Natural killer cell (primary cell): ENCODE results near the gene RERE. TPM values are rescaled to one million over a fixed set of nuclear protein-coding genes. Genes with fewer than 3 reads are reported as not detected.

ENCODE experiments used
- ATAC-seq, 3 donors: fragments of 150-1000 bp in 2 of 3; fragments of 200-7000 bp in 1 of 3; cut with Tn5 transposase; 1 replicate in 1 of 3; 2 replicates in 2 of 3; pipeline ENCODE4 v1.10.0; 2021; ENCODE audit warnings: mild to moderate bottlenecking in 2 of 3, moderate library complexity in 2 of 3
- DNase-seq, 2 donors: peaks; one replicate each; pipeline versions ENCODE4 v3.0.0 to v3.0.0-alpha.2; 2013 to 2021; ENCODE audit warnings: mixed read lengths in 1 of 2
- H3K27ac ChIP-seq: one replicate; pipeline ENCODE4 v1.5.1; 2013; ENCODE audit warnings: mild to moderate bottlenecking, low read length
- H3K27me3 ChIP-seq: one replicate; pipeline ENCODE4 v1.6.1; 2013; ENCODE audit warnings: low read length; ENCODE audit not compliant: control insufficient read depth, insufficient read depth
- H3K36me3 ChIP-seq: one replicate; pipeline ENCODE4 v1.6.1; 2013; ENCODE audit warnings: low read length; ENCODE audit not compliant: control insufficient read depth, insufficient read depth
- H3K4me1 ChIP-seq: one replicate; pipeline ENCODE4 v1.6.1; 2013; ENCODE audit warnings: low read length; ENCODE audit not compliant: control insufficient read depth, insufficient read depth
- H3K4me3 ChIP-seq: one replicate; pipeline ENCODE4 v1.5.1; 2013; ENCODE audit warnings: low read length
- H3K9me3 ChIP-seq: one replicate; pipeline ENCODE4 v1.6.1; 2013; ENCODE audit warnings: low read length; ENCODE audit not compliant: control insufficient read depth, insufficient read depth
- H3K27ac Mint-ChIP-seq, 2 donors: one replicate each; pipeline ENCODE4 v1.8.0; 2022; ENCODE audit warnings: mild to moderate bottlenecking in 2 of 2, mixed read lengths in 2 of 2, moderate library complexity in 1 of 2
- H3K27me3 Mint-ChIP-seq, 2 donors: one replicate each; pipeline ENCODE4 v1.8.0; 2022; ENCODE audit warnings: low read depth in 2 of 2, mixed read lengths in 2 of 2
- H3K36me3 Mint-ChIP-seq: one replicate; pipeline ENCODE4 v1.8.0; 2022; ENCODE audit warnings: mixed read lengths
- H3K4me1 Mint-ChIP-seq, 2 donors: one replicate each; pipeline ENCODE4 v1.8.0; 2022; ENCODE audit warnings: mixed read lengths in 2 of 2
- H3K4me3 Mint-ChIP-seq: one replicate; pipeline ENCODE4 v1.8.0; 2022; ENCODE audit warnings: mild to moderate bottlenecking, moderate library complexity, mixed read lengths
- H3K9me3 Mint-ChIP-seq, 2 donors: one replicate each; pipeline ENCODE4 v1.8.0; 2022; ENCODE audit warnings: mixed read lengths in 2 of 2
- WGBS: methylation state at CpG from one replicate; pipeline ENCODE4 v1.1.7; 2013; ENCODE audit warnings: missing lambda C conversion rate; ENCODE audit not compliant: insufficient coverage; 5-methylcytosine and 5-hydroxymethylcytosine counted together
- intact Hi-C: fragments of 100-400 bp; cut with micrococcal nuclease; formaldehyde crosslinking; loops from one replicate; pipeline ENCODE4 v1.14.2; 2022
- total RNA-seq, 4 donors: library from RNA; stranded (reverse); fragments of 120-200 nt in 1 of 4; gene quantifications; one replicate each; pipeline versions ENCODE4 v1.2.3 to v1.2.4, GENCODE V29; 2013 to 2022
- TF ChIP-seq, protein P1 (sequence below): fragments of 200-600 bp; IDR thresholded peaks from one replicate; pipeline ENCODE4 v1.8.0; 2022; ENCODE audit warnings: antibody characterized with exemption

The RERE gene
- total RNA-seq, 3 donors from 2014 or later (not counting 1 experiment from before 2014, with no cell fraction given): 67.7 to 76.0 (median 73.0) TPM

DNA sequence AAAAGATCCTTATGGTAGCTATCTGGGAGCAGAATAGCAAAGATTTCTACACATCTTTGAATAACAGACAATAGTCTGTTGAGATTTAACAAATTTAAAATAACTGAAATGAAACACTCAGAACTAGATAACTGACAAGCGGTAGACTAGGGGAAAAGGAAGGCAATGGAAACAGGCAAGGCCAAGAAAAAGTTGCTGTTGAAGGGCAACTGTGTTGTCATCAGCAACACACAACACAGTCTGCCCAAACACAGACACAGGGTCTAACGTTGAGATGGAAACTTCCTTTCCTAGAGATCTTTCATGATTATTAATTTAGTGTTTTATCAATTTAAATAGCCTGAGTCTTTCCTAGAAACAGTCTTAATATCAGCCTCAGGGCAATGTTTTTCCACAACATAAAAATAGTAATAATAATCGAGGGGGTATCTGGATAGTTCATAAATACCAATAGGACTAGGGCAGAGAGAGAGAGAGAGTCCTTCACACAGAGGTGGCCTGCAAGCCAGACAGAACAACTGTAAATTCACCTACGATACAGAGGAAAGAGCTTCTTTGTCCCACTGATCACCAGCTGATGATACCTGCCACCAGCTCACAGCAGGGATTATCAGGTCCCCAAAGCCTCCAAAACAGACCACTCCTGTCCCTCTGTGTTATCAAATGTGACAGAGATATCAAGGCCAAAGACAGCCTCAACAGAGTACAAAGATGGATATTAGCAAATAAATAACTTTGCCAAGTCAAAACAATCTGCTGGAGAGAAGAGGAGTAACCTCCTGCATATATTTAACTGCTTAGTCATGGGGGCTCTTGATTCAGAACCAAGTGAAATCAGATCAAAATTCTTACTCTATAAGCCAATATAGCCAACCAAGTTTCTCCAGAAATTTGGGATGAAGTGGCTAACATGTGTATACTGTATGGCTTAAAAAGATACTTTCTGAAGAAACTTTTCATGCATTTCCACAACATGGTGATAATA, 254.3 kb downstream of the RERE start:
- peaks cover 13 to 25% of the 10 kb centered on the region in 2 donors for H3K4me1 Mint-ChIP-seq
- no peak overlapping the region for H3K4me3 Mint-ChIP-seq
- no peak overlapping the region for H3K4me3 ChIP-seq
- no peaks in the 10 kb centered on the region for H3K27me3 Mint-ChIP-seq
- TF ChIP-seq, protein P1, sequence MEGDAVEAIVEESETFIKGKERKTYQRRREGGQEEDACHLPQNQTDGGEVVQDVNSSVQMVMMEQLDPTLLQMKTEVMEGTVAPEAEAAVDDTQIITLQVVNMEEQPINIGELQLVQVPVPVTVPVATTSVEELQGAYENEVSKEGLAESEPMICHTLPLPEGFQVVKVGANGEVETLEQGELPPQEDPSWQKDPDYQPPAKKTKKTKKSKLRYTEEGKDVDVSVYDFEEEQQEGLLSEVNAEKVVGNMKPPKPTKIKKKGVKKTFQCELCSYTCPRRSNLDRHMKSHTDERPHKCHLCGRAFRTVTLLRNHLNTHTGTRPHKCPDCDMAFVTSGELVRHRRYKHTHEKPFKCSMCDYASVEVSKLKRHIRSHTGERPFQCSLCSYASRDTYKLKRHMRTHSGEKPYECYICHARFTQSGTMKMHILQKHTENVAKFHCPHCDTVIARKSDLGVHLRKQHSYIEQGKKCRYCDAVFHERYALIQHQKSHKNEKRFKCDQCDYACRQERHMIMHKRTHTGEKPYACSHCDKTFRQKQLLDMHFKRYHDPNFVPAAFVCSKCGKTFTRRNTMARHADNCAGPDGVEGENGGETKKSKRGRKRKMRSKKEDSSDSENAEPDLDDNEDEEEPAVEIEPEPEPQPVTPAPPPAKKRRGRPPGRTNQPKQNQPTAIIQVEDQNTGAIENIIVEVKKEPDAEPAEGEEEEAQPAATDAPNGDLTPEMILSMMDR: no peak
- H3K9me3 Mint-ChIP-seq: no peaks in the 10 kb centered on the region
- DNase-seq (no peak), ATAC-seq (no peak)
- WGBS: 73% methylated on average over 3 of the region's 4 CpGs
- H3K36me3 Mint-ChIP-seq: no peaks in the 10 kb centered on the region
- H3K36me3 ChIP-seq: no peaks in the 10 kb centered on the region
- intact Hi-C loops: loop anchor here (5.0 kb wide), 1 partner anchor 39 kb away; no protein-coding TSS in a partner anchor
- H3K9me3 ChIP-seq: no peaks in the 10 kb centered on the region
- H3K27me3 ChIP-seq: no peaks in the 10 kb centered on the region
- no peaks in the 10 kb centered on the region for H3K4me1 ChIP-seq
- H3K27ac Mint-ChIP-seq: peak overlapping the region; percentile 39 to 73
- no peak overlapping the region for H3K27ac ChIP-seq

DNA sequence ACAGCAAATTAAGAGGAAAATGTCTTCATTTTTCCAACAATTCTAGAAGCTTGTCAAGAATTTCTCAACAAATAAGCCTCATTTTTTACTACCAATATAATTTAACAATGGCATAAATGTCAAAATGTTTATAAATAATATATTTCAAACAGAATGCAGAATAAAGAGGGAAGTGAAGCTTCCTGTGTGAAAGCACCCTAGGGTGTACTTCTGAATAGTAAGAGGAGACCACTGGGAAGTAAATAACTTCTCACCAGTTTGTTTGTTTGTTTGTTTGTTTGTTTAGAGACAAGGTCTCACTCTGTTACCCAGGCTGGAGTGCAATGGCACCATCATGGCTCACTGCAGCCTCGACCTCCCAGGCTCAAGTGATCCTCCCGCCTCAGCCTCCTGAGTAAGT, 255.2 kb downstream of the RERE start:
- Histone ChIP-seq H3K4me3 (no peak overlapping the region), H3K27ac (no peak overlapping the region), H3K9me3 (no peaks in the 10 kb centered on the region), H3K36me3 (no peaks in the 10 kb centered on the region), H3K27me3 (no peaks in the 10 kb centered on the region), H3K4me1 (no peaks in the 10 kb centered on the region)
- peak overlapping the region in 1 of 2 donors; percentile 73 for H3K27ac Mint-ChIP-seq
- ATAC-seq: no peak
- H3K4me3 Mint-ChIP-seq: no peak overlapping the region
- TF ChIP-seq, protein P1: no peak
- no peaks in the 10 kb centered on the region for H3K27me3 Mint-ChIP-seq
- 87% methylated on average over 2 of the region's 2 CpGs for WGBS
- no peaks in the 10 kb centered on the region for H3K9me3 Mint-ChIP-seq
- intact Hi-C loops: loop anchor here (5.0 kb wide), 1 partner anchor 40 kb away; no protein-coding TSS in a partner anchor
- DNase-seq: no peak
- H3K36me3 Mint-ChIP-seq: no peaks in the 10 kb centered on the region
- H3K4me1 Mint-ChIP-seq: peaks cover 13 to 22% of the 10 kb centered on the region in 2 donors

DNA sequence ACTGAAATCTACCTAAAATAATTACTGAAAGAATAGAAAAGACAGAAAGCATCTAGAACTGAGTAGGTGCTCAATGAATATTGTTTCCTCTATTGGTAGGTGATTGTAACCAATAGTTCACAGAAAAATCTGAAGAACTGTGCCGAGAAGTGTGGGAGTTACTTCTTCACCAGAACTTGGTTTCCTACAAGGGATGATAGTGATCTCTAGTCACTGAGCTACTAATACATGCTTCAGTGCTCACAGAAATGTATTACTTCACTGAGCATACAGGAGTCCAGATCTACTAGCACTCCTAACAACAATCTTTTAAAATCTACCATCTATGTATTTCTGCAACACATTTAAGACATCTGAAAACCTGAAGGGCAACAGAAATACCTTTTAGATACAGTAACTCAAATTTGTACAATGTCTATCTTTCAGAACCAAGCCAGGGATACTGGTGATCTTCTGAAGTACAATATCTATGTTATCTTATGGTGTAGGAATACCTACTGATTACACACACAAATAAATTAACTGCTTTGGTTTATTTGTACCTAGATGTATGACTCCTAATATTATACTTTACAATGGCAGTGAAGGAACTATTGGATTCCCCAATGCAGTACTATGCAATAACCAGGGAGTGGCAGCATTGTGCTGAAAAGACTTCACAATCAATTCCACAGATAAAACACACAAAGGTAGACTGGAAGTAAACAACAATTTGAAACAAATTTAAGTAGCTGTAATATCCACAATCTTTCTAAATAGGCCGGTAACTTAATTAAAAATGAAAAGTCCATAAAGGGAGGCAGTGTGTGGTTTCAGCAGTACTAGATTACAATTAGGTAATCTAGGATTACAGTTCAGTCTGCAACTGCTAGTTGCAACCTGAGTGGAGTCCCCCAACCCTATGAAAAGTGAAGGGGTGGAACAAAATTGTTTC, 256.6 kb downstream of the RERE start:
- Mint-ChIP-seq H3K27me3 (no peaks in the 10 kb centered on the region), H3K9me3 (no peaks in the 10 kb centered on the region), H3K27ac (peak overlapping the region in 1 of 2 donors; percentile 11), H3K36me3 (no peaks in the 10 kb centered on the region), H3K4me3 (no peak overlapping the region), H3K4me1 (peaks cover 13 to 22% of the 10 kb centered on the region in 2 donors)
- peak in 1 of 2 donors; percentile 76 for DNase-seq
- 31% methylated on average over 1 of the region's 2 CpGs for WGBS
- intact Hi-C loops: loop anchor here (1.0 to 5.0 kb wide), 4 partner anchors 41 to 288 kb away; no protein-coding TSS in a partner anchor
- peak; percentile 81 to 96 (median 87) for ATAC-seq
- Histone ChIP-seq H3K9me3 (no peaks in the 10 kb centered on the region), H3K27ac (no peak overlapping the region), H3K4me1 (no peaks in the 10 kb centered on the region), H3K27me3 (no peaks in the 10 kb centered on the region), H3K4me3 (no peak overlapping the region), H3K36me3 (no peaks in the 10 kb centered on the region)
- TF ChIP-seq, protein P1: peak; percentile 96
